IMR-90 (cell line): Measurements from ENCODE around the gene PDZD7. TPM values are rescaled to one million over a fixed set of nuclear protein-coding genes. Genes with fewer than 3 reads are reported as not detected.

Experiments used
- ATAC-seq: fragments of 200-7000 bp; cut with Tn5 transposase; 2 replicates; pipeline ENCODE4 v1.9.1; 2020; ENCODE audit warnings: low read depth, mild to moderate bottlenecking, moderate library complexity
- BruUV-seq: library from RNA; stranded (reverse); fragments of 400-500 nt; replicated peaks from 2 replicates; lab custom pipeline; 2021; lab: Mats Ljungman, UMichigan
- CTCF ChIA-PET: fragments of 300-600 bp; formaldehyde crosslinking; extraction: SDS; loops from one replicate; lab custom pipeline; 2021; ENCODE audit warnings: antibody characterized with exemption; lab: Yijun Ruan, JAX
- POLR2A ChIA-PET: fragments of 300-600 bp; sonication (Branson Sonifier 250); formaldehyde crosslinking; loops from one replicate; lab custom pipeline; 2022; ENCODE audit warnings: antibody characterized with exemption; ENCODE audit not compliant: unreplicated experiment; lab: Charles Lee
- DNase-seq: peaks from one replicate; pipeline ENCODE4 v3.0.0; 2013
- H2AFZ ChIP-seq: replicated peaks from 2 replicates; pipeline ENCODE3; 2013; ENCODE audit warnings: low read length, mild to moderate bottlenecking; ENCODE audit not compliant: poor library complexity
- H2AK5ac ChIP-seq: 2 replicates; pipeline ENCODE4 v1.6.1; 2013; ENCODE audit warnings: low read depth, low read length, inconsistent platforms
- H2AK9ac ChIP-seq: replicated peaks from 2 replicates; pipeline ENCODE3; 2013; ENCODE audit warnings: mild to moderate bottlenecking, low read depth, low read length, moderate library complexity; ENCODE audit not compliant: poor library complexity
- H2BK120ac ChIP-seq: 2 replicates; pipeline ENCODE4 v1.6.1; 2013; ENCODE audit warnings: low read depth, low read length, inconsistent platforms
- H2BK15ac ChIP-seq: 3 replicates; pipeline ENCODE4 v1.6.1; 2013; ENCODE audit warnings: low read depth, low read length, inconsistent platforms
- H2BK20ac ChIP-seq: 2 replicates; pipeline ENCODE4 v1.6.1; 2013; ENCODE audit warnings: low read depth, mild to moderate bottlenecking, inconsistent platforms, low read length, moderate library complexity
- H2BK5ac ChIP-seq: 2 replicates; pipeline ENCODE4 v1.6.1; 2013; ENCODE audit warnings: mild to moderate bottlenecking, low read depth, low read length, inconsistent platforms; ENCODE audit not compliant: poor library complexity, severe bottlenecking
- H3K14ac ChIP-seq: replicated peaks from 2 replicates; pipeline ENCODE4 v1.6.1; 2013; ENCODE audit warnings: low read depth, low read length, inconsistent platforms
- H3K18ac ChIP-seq: 2 replicates; pipeline ENCODE4 v1.6.1; 2013; ENCODE audit warnings: low read depth, low read length, control low read depth
- H3K23ac ChIP-seq: 2 replicates; pipeline ENCODE4 v1.6.1; 2013; ENCODE audit warnings: low read depth, low read length, inconsistent platforms
- H3K27ac ChIP-seq: 2 replicates; pipeline ENCODE4 v1.5.1; 2013; ENCODE audit warnings: mild to moderate bottlenecking, control low read depth, low read length; ENCODE audit not compliant: insufficient read depth
- H3K27me3 ChIP-seq: 2 replicates; pipeline ENCODE4 v1.6.1; 2013; ENCODE audit warnings: low read length; ENCODE audit not compliant: control insufficient read depth, insufficient read depth
- H3K36me3 ChIP-seq: 2 replicates; pipeline ENCODE4 v1.6.1; 2013; ENCODE audit warnings: low read length, mixed read lengths; ENCODE audit not compliant: control insufficient read depth, insufficient read depth
- H3K4ac ChIP-seq: 2 replicates; pipeline ENCODE4 v1.6.1; 2013; ENCODE audit warnings: low read depth, low read length, inconsistent platforms
- H3K4me1 ChIP-seq: 2 replicates; pipeline ENCODE4 v1.6.1; 2013; ENCODE audit warnings: low read length, mixed read lengths; ENCODE audit not compliant: control insufficient read depth, insufficient read depth
- H3K4me2 ChIP-seq: 2 replicates; pipeline ENCODE4 v1.6.1; 2013; ENCODE audit warnings: low read depth, mild to moderate bottlenecking, control low read depth, low read length, moderate library complexity
- H3K4me3 ChIP-seq: 2 replicates; pipeline ENCODE4 v1.5.1; 2013; ENCODE audit warnings: low read depth, mild to moderate bottlenecking, control low read depth, low read length, moderate library complexity; ENCODE audit not compliant: insufficient read depth
- H3K56ac ChIP-seq: 2 replicates; pipeline ENCODE4 v1.6.1; 2013; ENCODE audit warnings: low read length, inconsistent platforms; ENCODE audit not compliant: insufficient read depth; ENCODE audit errors: extremely low read depth
- H3K79me1 ChIP-seq, 2 experiments: 2 replicates each; pipeline ENCODE4 v1.6.1; 2013; ENCODE audit warnings: low read length in 2 of 2, inconsistent platforms in 1 of 2, low read depth in 1 of 2
- H3K9ac ChIP-seq: 2 replicates; pipeline ENCODE4 v1.6.1; 2013; ENCODE audit warnings: low read depth, low read length, control low read depth
- H3K9me1 ChIP-seq: 2 replicates; pipeline ENCODE4 v1.6.1; 2013; ENCODE audit warnings: low read length, inconsistent platforms; ENCODE audit not compliant: insufficient read depth
- H3K9me3 ChIP-seq: 2 replicates; pipeline ENCODE4 v1.6.1; 2013; ENCODE audit warnings: low read length; ENCODE audit not compliant: control insufficient read depth, insufficient read depth
- H4K20me1 ChIP-seq: 2 replicates; pipeline ENCODE4 v1.6.1; 2013; ENCODE audit warnings: low read length, inconsistent platforms; ENCODE audit not compliant: insufficient read depth
- H4K5ac ChIP-seq: 2 replicates; pipeline ENCODE4 v1.6.1; 2013; ENCODE audit warnings: mild to moderate bottlenecking, low read depth, low read length, control low read depth
- H4K8ac ChIP-seq, 2 experiments: 2 replicates each; pipeline ENCODE4 v1.6.1; 2013; ENCODE audit warnings: low read depth in 2 of 2, low read length in 2 of 2, control low read depth in 1 of 2, inconsistent platforms in 1 of 2
- H4K91ac ChIP-seq: 2 replicates; pipeline ENCODE4 v1.6.1; 2013; ENCODE audit warnings: low read depth, low read length, inconsistent platforms; ENCODE audit not compliant: insufficient read depth
- BHLHE40 ChIP-seq: fragments of 150-350 bp; IDR thresholded peaks from 2 replicates; pipeline ENCODE4 v1.6.1; 2016; ENCODE audit warnings: mild to moderate bottlenecking, low read depth, low read length
- CHD1 ChIP-seq: IDR thresholded peaks from 2 replicates; pipeline ENCODE4 v1.6.1; 2012; ENCODE audit warnings: low read depth, low read length, improper control_type of control experiment
- FOS ChIP-seq: fragments of 150-350 bp; IDR thresholded peaks from 2 replicates; pipeline ENCODE4 v1.6.1; 2016; ENCODE audit warnings: low read depth, low read length
- MAFK ChIP-seq: IDR thresholded peaks from 2 replicates; pipeline ENCODE4 v1.6.1; 2012; ENCODE audit warnings: low read depth, low read length, improper control_type of control experiment
- MAZ ChIP-seq: IDR thresholded peaks from 2 replicates; pipeline ENCODE4 v1.6.1; 2012; ENCODE audit warnings: low read depth, mild to moderate bottlenecking, low read length, improper control_type of control experiment, moderate library complexity, borderline replicate concordance
- MXI1 ChIP-seq: IDR thresholded peaks from 2 replicates; pipeline ENCODE4 v1.6.1; 2012; ENCODE audit warnings: low read depth, mild to moderate bottlenecking, low read length, moderate library complexity, borderline replicate concordance
- NFE2L2 ChIP-seq: fragments of 150-350 bp; IDR thresholded peaks from 2 replicates; pipeline ENCODE4 v1.6.1; 2016; ENCODE audit warnings: low read depth, mild to moderate bottlenecking, low read length
- POLR2A ChIP-seq: IDR thresholded peaks from 2 replicates; pipeline ENCODE4 v1.6.1; 2012; ENCODE audit warnings: mild to moderate bottlenecking, low read depth, low read length
- RAD21 ChIP-seq: IDR thresholded peaks from 2 replicates; pipeline ENCODE4 v1.6.1; 2012; ENCODE audit warnings: low read length, improper control_type of control experiment
- RCOR1 ChIP-seq: IDR thresholded peaks from 2 replicates; pipeline ENCODE4 v1.6.1; 2012; ENCODE audit warnings: mild to moderate bottlenecking, low read length, improper control_type of control experiment; ENCODE audit not compliant: insufficient replicate concordance
- RFX5 ChIP-seq: IDR thresholded peaks from 2 replicates; pipeline ENCODE4 v1.8.0; 2012; ENCODE audit warnings: low read depth, mild to moderate bottlenecking, low read length, moderate library complexity
- SMC3 ChIP-seq: fragments of 150-350 bp; IDR thresholded peaks from 2 replicates; pipeline ENCODE4 v1.6.1; 2016; ENCODE audit warnings: low read depth, mild to moderate bottlenecking, antibody characterized with exemption, low read length, moderate library complexity
- WGBS, 2 experiments: methylation state at CpG; one replicate each; pipeline versions ENCODE4 v1.1.5 to v1.1.7; 2013; ENCODE audit warnings: missing lambda C conversion rate in 2 of 2; ENCODE audit not compliant: insufficient read length in 1 of 2; ENCODE audit errors: extremely low coverage in 2 of 2; 5-methylcytosine and 5-hydroxymethylcytosine counted together
- dilution Hi-C: fragments of 300-500 bp; cut with HindIII; formaldehyde crosslinking; loops from one replicate; pipeline ENCODE4 v1.14.3; 2018; ENCODE audit warnings: low sequenced_read_pairs; ENCODE audit not compliant: unreplicated experiment
- in situ Hi-C: fragments of 300-500 bp; cut with MboI; formaldehyde crosslinking; loops from 3 replicates; pipeline ENCODE4 v1.14.3; 2019; ENCODE audit warnings: low sequenced_read_pairs, inconsistent platforms, mixed read lengths
- intact Hi-C: fragments of 100-400 bp; cut with micrococcal nuclease; formaldehyde crosslinking; loops from 2 replicates; pipeline ENCODE4 v1.10.0; 2022
- polyA plus RNA-seq, 3 experiments: library from polyadenylated mRNA; depleted of rRNA; stranded (reverse); fragments of >200 nt; gene quantifications; 2 replicates each; pipeline ENCODE4 v1.2.3, GENCODE V29; 2012; ENCODE audit warnings: low replicate concordance in 1 of 3
- total RNA-seq: library from RNA; depleted of rRNA; stranded (reverse); fragments of >200 nt; gene quantifications from 2 replicates; pipeline ENCODE4 v1.2.3, GENCODE V29; 2012
- TF ChIP-seq, protein P1 (sequence below): fragments of 150-350 bp; IDR thresholded peaks from 2 replicates; pipeline ENCODE4 v1.6.1; 2017; ENCODE audit warnings: mild to moderate bottlenecking, antibody characterized with exemption, low read length, low read depth
- TF ChIP-seq, protein P2 (sequence below): fragments of 150-350 bp; IDR thresholded peaks from 2 replicates; pipeline ENCODE4 v1.6.1; 2016; ENCODE audit warnings: low read depth, mild to moderate bottlenecking, low read length, moderate library complexity, borderline replicate concordance

PDZD7 gene
- total and polyA plus RNA-seq, 2 of the 4 experiments (the other 2 are of a cell fraction): 0.90 to 1.5 TPM

DNA sequence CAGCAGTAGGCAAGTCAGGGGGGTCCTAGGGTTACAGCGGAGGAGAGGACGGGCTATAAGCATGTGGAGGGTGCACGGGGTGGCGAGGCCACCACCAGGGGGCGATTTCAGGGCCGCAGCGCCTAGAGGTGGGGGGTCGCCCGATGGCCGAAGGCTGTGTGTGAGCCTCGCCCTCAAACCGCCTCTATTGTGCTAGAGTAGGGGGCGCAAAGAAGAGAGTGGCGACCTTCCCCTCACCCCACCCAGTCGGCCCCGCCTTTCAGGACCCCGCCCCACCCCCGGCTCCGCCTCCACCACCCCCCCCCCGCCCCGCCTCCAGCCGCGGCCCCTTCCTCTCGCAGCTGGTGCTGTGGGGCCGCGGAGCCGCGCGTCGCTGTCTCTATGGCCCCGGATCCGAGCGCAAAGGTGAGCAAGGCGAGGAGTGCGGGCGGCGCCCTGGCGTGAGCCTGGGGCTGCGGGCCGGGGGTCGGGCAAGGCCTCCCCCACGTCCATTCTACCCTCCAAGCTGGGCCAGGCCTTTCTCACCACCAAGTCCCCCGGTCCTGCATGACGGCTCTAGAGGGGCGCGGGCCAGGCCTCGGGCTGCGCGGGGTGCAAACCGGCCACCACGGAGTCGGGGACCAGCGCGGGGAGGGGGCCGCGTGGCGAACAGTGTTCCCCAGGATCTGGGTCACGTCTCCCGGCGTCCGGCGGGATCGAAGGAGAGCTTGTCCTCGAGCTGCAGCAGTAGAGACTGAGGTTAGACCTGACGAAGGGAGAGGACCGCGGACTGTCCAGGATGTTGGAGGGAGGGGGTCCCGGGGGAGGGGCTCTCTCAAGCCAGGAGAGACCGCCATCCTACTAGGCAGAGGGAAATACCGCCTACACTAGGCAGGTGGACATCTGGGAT is 61.5 kb downstream of the PDZD7 start, which contains the start of gene SEMA4G:
TSS of gene SEMA4G (plus strand) at position 318 of the 889 bp plus-strand sequence. CDS start 3,409 bp downstream, outside the sequence.
- H2AK9ac ChIP-seq: peak within 1 kb of the TSS; percentile 97
- H3K4me3 ChIP-seq: peak within 1 kb of the TSS; percentile 76
- no peaks in the 10 kb centered on the region for H3K27me3 ChIP-seq
- no peak within 1 kb of the TSS for H2BK5ac ChIP-seq
- no peak within 1 kb of the TSS; the same call in 1 of the 2 replicates for H2BK120ac ChIP-seq
- peak within 1 kb of the TSS; percentile 93 for H3K4me2 ChIP-seq
- peaks cover 9% of the 10 kb centered on the region for H3K36me3 ChIP-seq
- no peaks in the 10 kb centered on the region for H3K79me1 ChIP-seq
- peak within 1 kb of the TSS; percentile 78; the same call in 1 of the 2 replicates for H3K14ac ChIP-seq
- no peak within 1 kb of the TSS for H2BK15ac ChIP-seq
- POLR2A ChIA-PET: no interaction called here
- H3K4ac ChIP-seq: peak within 1 kb of the TSS; percentile 65
- H3K9me3 ChIP-seq: no peaks in the 10 kb centered on the region
- ATAC-seq (peak; percentile 87), DNase-seq (peak; percentile 12)
- BruUV-seq: no TSS peak
- H3K27ac ChIP-seq: no peak within 1 kb of the TSS
- intact Hi-C loops (no loop called here), in situ Hi-C loops (no loop called here), dilution Hi-C loops (no loop called here)
- peak within 1 kb of the TSS; percentile 38 for H4K5ac ChIP-seq
- H2AK5ac ChIP-seq: 0 out of 2 replicates have a peak within 1 kb of the TSS, but pooled peaks have one; percentile 56
- peak within 1 kb of the TSS; percentile 17; the same call in 1 of the 2 replicates for H4K91ac ChIP-seq
- H3K9me1 ChIP-seq: peaks cover 12% of the 10 kb centered on the region; the same call in 1 of the 2 replicates
- no peaks in the 10 kb centered on the region for H4K20me1 ChIP-seq
- CTCF ChIA-PET: interaction anchor here (1.3 kb wide), 1 partner anchor 45 kb away, joined by 9 read pairs; no protein-coding TSS in a partner anchor
- H4K8ac ChIP-seq: peak within 1 kb of the TSS; percentile 8 to 84; a peak in 2 of 4 replicates
- peak within 1 kb of the TSS; percentile 25 for H3K9ac ChIP-seq
- peak within 1 kb of the TSS; percentile 97 for H2AFZ ChIP-seq
- 2% methylated on average over 14 of the region's 70 CpGs; no CpG with 5 or more reads in 1 of the 2 experiments for WGBS, 2 experiments
- no peak within 1 kb of the TSS for H3K18ac ChIP-seq
- no peak within 1 kb of the TSS for H3K56ac ChIP-seq
- peak within 1 kb of the TSS; percentile 68 for H3K23ac ChIP-seq
- no peak within 1 kb of the TSS for H2BK20ac ChIP-seq
- peaks cover 6% of the 10 kb centered on the region for H3K4me1 ChIP-seq
- TF ChIP-seq, protein P1, sequence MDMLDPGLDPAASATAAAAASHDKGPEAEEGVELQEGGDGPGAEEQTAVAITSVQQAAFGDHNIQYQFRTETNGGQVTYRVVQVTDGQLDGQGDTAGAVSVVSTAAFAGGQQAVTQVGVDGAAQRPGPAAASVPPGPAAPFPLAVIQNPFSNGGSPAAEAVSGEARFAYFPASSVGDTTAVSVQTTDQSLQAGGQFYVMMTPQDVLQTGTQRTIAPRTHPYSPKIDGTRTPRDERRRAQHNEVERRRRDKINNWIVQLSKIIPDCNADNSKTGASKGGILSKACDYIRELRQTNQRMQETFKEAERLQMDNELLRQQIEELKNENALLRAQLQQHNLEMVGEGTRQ: no peak
- TF ChIP-seq RCOR1 (no peak), MXI1 (no peak), FOS (no peak), POLR2A (no peak), RAD21 (peak; percentile 27; the same call in 1 of the 2 replicates), MAZ (peak; percentile 60; the same call in 1 of the 2 replicates), RFX5 (no peak), SMC3 (peak; percentile 52), MAFK (no peak), CHD1 (no peak), NFE2L2 (no peak), BHLHE40 (no peak)
- TF ChIP-seq, protein P2, sequence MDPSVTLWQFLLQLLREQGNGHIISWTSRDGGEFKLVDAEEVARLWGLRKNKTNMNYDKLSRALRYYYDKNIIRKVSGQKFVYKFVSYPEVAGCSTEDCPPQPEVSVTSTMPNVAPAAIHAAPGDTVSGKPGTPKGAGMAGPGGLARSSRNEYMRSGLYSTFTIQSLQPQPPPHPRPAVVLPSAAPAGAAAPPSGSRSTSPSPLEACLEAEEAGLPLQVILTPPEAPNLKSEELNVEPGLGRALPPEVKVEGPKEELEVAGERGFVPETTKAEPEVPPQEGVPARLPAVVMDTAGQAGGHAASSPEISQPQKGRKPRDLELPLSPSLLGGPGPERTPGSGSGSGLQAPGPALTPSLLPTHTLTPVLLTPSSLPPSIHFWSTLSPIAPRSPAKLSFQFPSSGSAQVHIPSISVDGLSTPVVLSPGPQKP: no peak
